Muscle layer of duodenum (tissue), 2 donors: ENCODE measurements around the gene TOM1L2.
"Not testable (repeated sequence)": the region's sequence is repeated elsewhere in the genome, so short reads cannot be mapped to it uniquely, and the experiment has no call there.

Experiments used
- H3K27ac ChIP-seq: one replicate; pipeline ENCODE4 v1.7.0; 2013; ENCODE audit warnings: mild to moderate bottlenecking, low read length
- H3K27me3 ChIP-seq: one replicate; pipeline ENCODE4 v1.7.0; 2013; ENCODE audit warnings: low read depth, mild to moderate bottlenecking, control low read depth, low read length
- H3K36me3 ChIP-seq, 2 donors: one replicate each; pipeline ENCODE4 v1.7.0; 2013; ENCODE audit warnings: low read length in 2 of 2, control low read depth in 1 of 2, mild to moderate bottlenecking in 1 of 2; ENCODE audit not compliant: insufficient read depth in 2 of 2, control insufficient read depth in 1 of 2
- H3K4me1 ChIP-seq, 2 donors: one replicate each; pipeline ENCODE4 v1.7.0; 2013; ENCODE audit warnings: low read length in 2 of 2, mild to moderate bottlenecking in 2 of 2, control low read depth in 1 of 2, moderate library complexity in 1 of 2; ENCODE audit not compliant: insufficient read depth in 2 of 2, control insufficient read depth in 1 of 2
- H3K4me3 ChIP-seq, 2 donors: one replicate each; pipeline ENCODE4 v1.7.0; 2013; ENCODE audit warnings: low read length in 2 of 2, low read depth in 1 of 2, mild to moderate bottlenecking in 1 of 2
- H3K9me3 ChIP-seq, 2 donors: one replicate each; pipeline ENCODE4 v1.7.0; 2013; ENCODE audit warnings: low read length in 2 of 2, control low read depth in 1 of 2, mild to moderate bottlenecking in 1 of 2; ENCODE audit not compliant: control insufficient read depth in 1 of 2
- donor health status: healthy.

The TOM1L2 gene

GRCh38 chr17:17809531-17810083 lies 162.6 kb downstream of the TOM1L2 start:
- Histone ChIP-seq H3K27me3 (no peaks in the 10 kb centered on the region), H3K27ac (no peak overlapping the region), H3K9me3 (no peaks in the 10 kb centered on the region), H3K4me3 (peak overlapping the region in 1 of 2 donors; percentile 52), H3K36me3 (peaks cover 4 to 22% of the 10 kb centered on the region in 2 donors), H3K4me1 (peaks cover 5 to 35% of the 10 kb centered on the region in 2 donors)

- H3K27ac ChIP-seq: no peak overlapping the region
- H3K27me3 ChIP-seq: no peaks in the 10 kb centered on the region
- no peaks in the 10 kb centered on the region for H3K9me3 ChIP-seq
- H3K4me1 ChIP-seq: peaks cover 5 to 30% of the 10 kb centered on the region in 2 donors
- peaks cover 9 to 21% of the 10 kb centered on the region in 2 donors for H3K36me3 ChIP-seq
- H3K4me3 ChIP-seq: no peak overlapping the region
Observed at GRCh38 chr17:17808706-17809432, 163.3 kb downstream of the TOM1L2 start.

GRCh38 chr17:17808200-17808599 lies 164.0 kb downstream of the TOM1L2 start:
- H3K9me3 ChIP-seq, H3K27me3 ChIP-seq, H3K27ac ChIP-seq, H3K4me3 ChIP-seq: not testable (repeated sequence)
- peaks cover 5 to 30% of the 10 kb centered on the region in 2 donors for H3K4me1 ChIP-seq
- peaks cover 11 to 20% of the 10 kb centered on the region in 2 donors for H3K36me3 ChIP-seq

GRCh38 chr17:17807440-17807839 lies 164.8 kb downstream of the TOM1L2 start:
- Histone ChIP-seq H3K27me3 (no peaks in the 10 kb centered on the region), H3K9me3 (no peaks in the 10 kb centered on the region), H3K4me1 (peaks cover 5 to 27% of the 10 kb centered on the region in 2 donors), H3K27ac (no peak overlapping the region), H3K4me3 (no peak overlapping the region), H3K36me3 (peaks cover 11 to 17% of the 10 kb centered on the region in 2 donors)

GRCh38 chr17:17806611-17807274 lies 165.5 kb downstream of the TOM1L2 start:
- no peak overlapping the region for H3K27ac ChIP-seq
- H3K27me3 ChIP-seq: no peaks in the 10 kb centered on the region
- H3K36me3 ChIP-seq: peaks cover 10 to 17% of the 10 kb centered on the region in 2 donors
- no peaks in the 10 kb centered on the region for H3K9me3 ChIP-seq
- H3K4me3 ChIP-seq: no peak overlapping the region
- H3K4me1 ChIP-seq: peaks cover 2 to 20% of the 10 kb centered on the region in 2 donors

- H3K27ac ChIP-seq: no peak overlapping the region
Observed at GRCh38 chr17:17806035-17806434, 166.2 kb downstream of the TOM1L2 start.

GRCh38 chr17:17805575-17805974 lies 166.6 kb downstream of the TOM1L2 start:
- Histone ChIP-seq H3K27ac (no peak overlapping the region), H3K4me3 (no peak overlapping the region), H3K27me3 (no peaks in the 10 kb centered on the region), H3K9me3 (no peaks in the 10 kb centered on the region), H3K36me3 (peaks cover 7 to 17% of the 10 kb centered on the region in 2 donors), H3K4me1 (peaks cover 0 to 8% of the 10 kb centered on the region in 2 donors)

More at GRCh38 chr17:17806035-17806434, 166.2 kb downstream of the TOM1L2 start:
- H3K4me1 ChIP-seq: peaks cover 0 to 13% of the 10 kb centered on the region in 2 donors
- no peak overlapping the region for H3K4me3 ChIP-seq
- H3K27me3 ChIP-seq: no peaks in the 10 kb centered on the region
- peaks cover 7 to 17% of the 10 kb centered on the region in 2 donors for H3K36me3 ChIP-seq
- H3K9me3 ChIP-seq: no peaks in the 10 kb centered on the region

- peaks cover 7 to 17% of the 10 kb centered on the region in 2 donors for H3K36me3 ChIP-seq
- no peak overlapping the region for H3K4me3 ChIP-seq
- H3K4me1 ChIP-seq: peaks cover 0 to 15% of the 10 kb centered on the region in 2 donors
Observed at GRCh38 chr17:17804007-17804406, 168.2 kb downstream of the TOM1L2 start.

GRCh38 chr17:17801800-17802481 lies 170.3 kb downstream of the TOM1L2 start:
- Histone ChIP-seq H3K36me3 (peaks cover 7 to 26% of the 10 kb centered on the region in 2 donors), H3K27me3 (no peaks in the 10 kb centered on the region), H3K4me1 (peaks cover 0 to 15% of the 10 kb centered on the region in 2 donors), H3K4me3 (no peak overlapping the region), H3K27ac (no peak overlapping the region), H3K9me3 (no peaks in the 10 kb centered on the region)

More at GRCh38 chr17:17804007-17804406, 168.2 kb downstream of the TOM1L2 start:
- Histone ChIP-seq H3K27me3 (no peaks in the 10 kb centered on the region), H3K27ac (no peak overlapping the region), H3K9me3 (no peaks in the 10 kb centered on the region)

GRCh38 chr17:17800504-17801021 lies 171.6 kb downstream of the TOM1L2 start:
- no peak overlapping the region for H3K27ac ChIP-seq
- H3K4me1 ChIP-seq: peaks cover 0 to 12% of the 10 kb centered on the region in 2 donors
- H3K36me3 ChIP-seq: peaks cover 7 to 38% of the 10 kb centered on the region in 2 donors
- no peak overlapping the region for H3K4me3 ChIP-seq
- H3K9me3 ChIP-seq: no peaks in the 10 kb centered on the region
- no peaks in the 10 kb centered on the region for H3K27me3 ChIP-seq
